Astrocyte of the spinal cord (primary cell): ENCODE data around the gene CADM1.

Experiments used
- DNase-seq: peaks from one replicate; pipeline ENCODE4 v3.0.0; 2011; ENCODE audit warnings: low read depth, low spot score
- H3K4me3 ChIP-seq: 2 replicates; pipeline ENCODE4 v1.5.1; 2011; ENCODE audit warnings: low read depth, mild to moderate bottlenecking, low read length, moderate library complexity
- CTCF ChIP-seq: IDR thresholded peaks from 2 replicates; pipeline ENCODE4 v1.5.1; 2012; ENCODE audit warnings: low read depth, mild to moderate bottlenecking, low read length, inconsistent platforms
- in situ Hi-C: cut with HindIII; loops from 2 replicates; pipeline ENCODE4 v1.10.0; 2017; ENCODE audit warnings: low sequenced_read_pairs

The CADM1 gene

GRCh38 chr11:115528225-115528624 lies 24.0 kb upstream of the CADM1 start:
- no peak overlapping the region for H3K4me3 ChIP-seq
- no peak for TF ChIP-seq CTCF
- DNase-seq = no peak
- in situ Hi-C loops = no loop called here

- H3K4me3 ChIP-seq = no peak overlapping the region
- in situ Hi-C loops = no loop called here
- no peak for DNase-seq
- TF ChIP-seq CTCF = no peak
Observed at GRCh38 chr11:115527534-115528125, 23.4 kb upstream of the CADM1 start.

- DNase-seq = no peak
- TF ChIP-seq CTCF = no peak
- in situ Hi-C loops = no loop called here
- H3K4me3 ChIP-seq = no peak overlapping the region
Observed at GRCh38 chr11:115525531-115526006, 21.4 kb upstream of the CADM1 start.

- DNase-seq = no peak
- in situ Hi-C loops = no loop called here
- no peak overlapping the region for H3K4me3 ChIP-seq
- TF ChIP-seq CTCF = no peak
Observed at GRCh38 chr11:115524572-115524971, 20.4 kb upstream of the CADM1 start.

- no peak for TF ChIP-seq CTCF
Observed at GRCh38 chr11:115523727-115524399, 19.6 kb upstream of the CADM1 start.

GRCh38 chr11:115522302-115522701 lies 18.1 kb upstream of the CADM1 start:
- in situ Hi-C loops = no loop called here
- H3K4me3 ChIP-seq = no peak overlapping the region
- DNase-seq = no peak
- no peak for TF ChIP-seq CTCF

More at GRCh38 chr11:115523727-115524399, 19.6 kb upstream of the CADM1 start:
- in situ Hi-C loops = no loop called here
- DNase-seq = no peak
- no peak overlapping the region for H3K4me3 ChIP-seq
